Mesothelial cell of epicardium (in vitro differentiated cells): ENCODE measurements around the gene TIMM8A. TPM values are rescaled to one million over a fixed set of nuclear protein-coding genes. Genes with fewer than 3 reads are reported as not detected.

Experiments used
- DNase-seq, 2 experiments: peaks; one replicate each; pipeline ENCODE4 v3.0.0; 2021; ENCODE audit warnings: low spot score in 2 of 2; ENCODE audit not compliant: unreplicated experiment in 2 of 2
- H3K27ac Mint-ChIP-seq: 2 replicates; pipeline ENCODE4 v1.8.0; 2021; ENCODE audit warnings: mixed read lengths
- H3K27me3 Mint-ChIP-seq: 2 replicates; pipeline ENCODE4 v1.8.0; 2021; ENCODE audit warnings: low read depth, mixed read lengths
- H3K36me3 Mint-ChIP-seq: 2 replicates; pipeline ENCODE4 v1.8.0; 2021; ENCODE audit warnings: mixed read lengths
- H3K4me1 Mint-ChIP-seq: 2 replicates; pipeline ENCODE4 v1.8.0; 2021; ENCODE audit warnings: mixed read lengths
- H3K4me3 Mint-ChIP-seq: 2 replicates; pipeline ENCODE4 v1.8.0; 2021; ENCODE audit warnings: mild to moderate bottlenecking, moderate library complexity, mixed read lengths
- H3K9me3 Mint-ChIP-seq: 2 replicates; pipeline ENCODE4 v1.8.0; 2021; ENCODE audit warnings: mixed read lengths
- total RNA-seq: library from RNA; stranded (reverse); gene quantifications from 3 replicates; pipeline ENCODE4 v1.2.1, GENCODE V29; 2021
- TF ChIP-seq, protein P1 (sequence below): fragments of 200-600 bp; sonication (generic); IDR thresholded peaks from one replicate; pipeline ENCODE4 v1.5.0; 2021; ENCODE audit warnings: antibody characterized with exemption; ENCODE audit not compliant: unreplicated experiment

Gene TIMM8A
- total RNA-seq, 1 donor from 2014 or later, result 12.2 TPM

DNA sequence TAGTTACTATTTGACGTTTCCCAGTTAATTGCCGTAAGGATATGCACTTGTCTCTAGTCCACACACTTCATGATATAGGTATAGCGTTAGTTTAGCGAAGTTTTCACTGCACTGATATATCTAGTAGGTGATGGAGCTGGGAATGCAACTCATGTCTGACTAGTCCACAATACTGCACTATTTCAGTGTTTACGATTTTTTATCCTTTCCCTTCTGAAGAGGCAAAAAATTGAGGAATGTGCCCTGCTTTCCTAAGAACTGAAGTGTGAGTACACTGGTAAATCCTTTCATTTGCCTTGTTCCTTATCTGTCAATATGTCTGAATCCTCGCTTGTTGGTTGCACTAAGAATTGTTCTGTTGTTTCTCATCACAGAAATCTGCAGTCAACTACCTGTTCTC, 43.3 kb upstream of the TIMM8A start:
- TF ChIP-seq, protein P1, sequence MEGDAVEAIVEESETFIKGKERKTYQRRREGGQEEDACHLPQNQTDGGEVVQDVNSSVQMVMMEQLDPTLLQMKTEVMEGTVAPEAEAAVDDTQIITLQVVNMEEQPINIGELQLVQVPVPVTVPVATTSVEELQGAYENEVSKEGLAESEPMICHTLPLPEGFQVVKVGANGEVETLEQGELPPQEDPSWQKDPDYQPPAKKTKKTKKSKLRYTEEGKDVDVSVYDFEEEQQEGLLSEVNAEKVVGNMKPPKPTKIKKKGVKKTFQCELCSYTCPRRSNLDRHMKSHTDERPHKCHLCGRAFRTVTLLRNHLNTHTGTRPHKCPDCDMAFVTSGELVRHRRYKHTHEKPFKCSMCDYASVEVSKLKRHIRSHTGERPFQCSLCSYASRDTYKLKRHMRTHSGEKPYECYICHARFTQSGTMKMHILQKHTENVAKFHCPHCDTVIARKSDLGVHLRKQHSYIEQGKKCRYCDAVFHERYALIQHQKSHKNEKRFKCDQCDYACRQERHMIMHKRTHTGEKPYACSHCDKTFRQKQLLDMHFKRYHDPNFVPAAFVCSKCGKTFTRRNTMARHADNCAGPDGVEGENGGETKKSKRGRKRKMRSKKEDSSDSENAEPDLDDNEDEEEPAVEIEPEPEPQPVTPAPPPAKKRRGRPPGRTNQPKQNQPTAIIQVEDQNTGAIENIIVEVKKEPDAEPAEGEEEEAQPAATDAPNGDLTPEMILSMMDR, result no peak
- peak overlapping the region; percentile 94 for H3K4me3 Mint-ChIP-seq
- DNase-seq, result no peak
- no peaks in the 10 kb centered on the region for H3K9me3 Mint-ChIP-seq
- peaks cover 13% of the 10 kb centered on the region for H3K4me1 Mint-ChIP-seq
- H3K27me3 Mint-ChIP-seq, result no peaks in the 10 kb centered on the region
- H3K27ac Mint-ChIP-seq, result peak overlapping the region; percentile 93
- peaks cover 6% of the 10 kb centered on the region for H3K36me3 Mint-ChIP-seq

DNA sequence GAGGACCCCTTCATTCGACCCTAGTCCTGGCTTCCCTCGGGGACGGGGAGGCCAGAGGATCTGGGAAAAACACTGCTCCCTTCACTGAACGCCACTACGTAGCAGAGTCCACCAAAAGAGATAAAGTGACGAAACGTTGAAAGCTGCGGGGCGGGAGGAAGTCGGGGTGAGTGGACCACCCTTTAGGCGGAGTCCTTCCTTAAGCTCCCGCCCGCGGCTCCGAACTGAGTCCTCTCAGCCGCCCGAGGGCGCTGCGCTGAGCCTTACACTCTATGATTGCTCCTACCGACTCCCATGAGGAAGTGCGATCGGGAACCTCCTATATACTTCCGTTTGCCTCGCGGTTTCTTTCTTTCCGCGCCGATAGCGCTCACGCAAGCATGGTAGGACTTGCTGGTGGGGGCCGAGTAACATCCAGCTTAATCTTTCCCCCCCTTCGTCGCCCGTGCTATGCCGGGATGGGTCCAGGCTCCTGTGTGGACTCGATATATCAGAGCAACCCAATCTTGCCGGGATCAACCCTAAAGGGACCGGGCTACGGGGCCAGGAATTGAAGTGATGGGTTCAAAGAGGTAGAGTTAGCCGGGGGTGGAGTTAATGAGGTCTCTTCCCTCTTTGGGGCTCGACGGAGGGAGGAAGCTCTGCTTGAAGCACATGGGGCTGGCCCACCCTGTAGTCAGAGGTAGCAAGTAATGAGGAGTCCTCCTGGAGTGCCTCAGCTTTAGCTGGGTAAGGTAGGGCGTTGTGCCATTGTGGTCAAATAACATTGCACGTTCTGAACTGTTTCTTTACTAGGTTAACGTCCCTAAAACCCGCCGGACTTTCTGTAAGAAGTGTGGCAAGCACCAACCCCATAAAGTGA, 42.4 kb upstream of the TIMM8A start, which contains the start of gene RPL36A:
Gene RPL36A, plus strand, starts transcription at position 348 of the 862 bp plus-strand sequence. Its CDS starts 33 bp downstream, at position 381.
- peak; percentile 59 to 77 for DNase-seq
- TF ChIP-seq, protein P1, result peak; percentile 34
- Mint-ChIP-seq H3K27me3 (no peaks in the 10 kb centered on the region), H3K36me3 (peaks cover 6% of the 10 kb centered on the region), H3K27ac (peak within 1 kb of the TSS; percentile 93), H3K9me3 (no peaks in the 10 kb centered on the region), H3K4me3 (peak within 1 kb of the TSS; percentile 94), H3K4me1 (peaks cover 13% of the 10 kb centered on the region)

DNA sequence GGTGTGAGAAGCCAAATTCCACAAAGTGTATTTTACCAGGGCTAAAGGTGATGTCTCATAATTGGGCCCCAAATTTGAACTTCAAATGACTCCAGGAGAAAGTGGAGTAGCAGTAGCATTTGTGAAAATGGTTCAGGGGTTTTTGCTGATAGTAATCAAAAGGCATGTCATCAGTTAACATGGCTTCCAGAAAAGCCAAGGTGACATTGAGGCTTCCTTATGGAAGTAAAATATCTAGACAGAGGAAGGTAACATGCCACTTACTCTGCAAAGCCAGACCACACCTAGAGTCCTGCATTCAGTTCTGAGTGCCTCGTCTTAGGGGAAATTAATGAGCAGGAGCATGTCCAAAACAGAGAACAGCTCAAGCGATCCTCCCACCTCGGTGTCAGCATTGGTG, 40.1 kb upstream of the TIMM8A start:
- Mint-ChIP-seq H3K9me3 (no peaks in the 10 kb centered on the region), H3K4me1 (peaks cover 10% of the 10 kb centered on the region), H3K4me3 (no peak overlapping the region), H3K27ac (no peak overlapping the region), H3K36me3 (peaks cover 4% of the 10 kb centered on the region), H3K27me3 (no peaks in the 10 kb centered on the region)
- no peak for DNase-seq
- TF ChIP-seq, protein P1, result no peak

DNA sequence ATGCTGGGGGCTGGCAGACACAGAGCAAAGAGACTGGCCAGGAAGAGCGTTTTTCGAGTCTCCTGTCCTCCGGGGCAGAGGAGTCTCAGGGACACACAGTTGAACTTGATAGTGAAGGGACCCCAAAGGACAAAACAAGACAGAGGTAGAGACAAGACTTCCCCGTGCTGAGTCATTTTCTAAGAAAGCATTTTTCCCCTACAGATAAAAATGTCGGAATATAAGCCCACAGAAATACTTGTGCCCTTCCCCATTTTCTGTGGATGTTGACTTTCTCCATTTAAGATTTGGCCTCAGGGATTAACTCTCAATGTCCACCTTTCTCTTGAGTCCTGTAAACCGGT, 38.0 kb upstream of the TIMM8A start:
- H3K27me3 Mint-ChIP-seq, result no peaks in the 10 kb centered on the region
- DNase-seq, result no peak
- peaks cover 3% of the 10 kb centered on the region for H3K4me1 Mint-ChIP-seq
- TF ChIP-seq, protein P1, result no peak
- no peaks in the 10 kb centered on the region for H3K36me3 Mint-ChIP-seq
- no peak overlapping the region for H3K27ac Mint-ChIP-seq
- no peak overlapping the region for H3K4me3 Mint-ChIP-seq
- peaks cover 6% of the 10 kb centered on the region for H3K9me3 Mint-ChIP-seq

DNA sequence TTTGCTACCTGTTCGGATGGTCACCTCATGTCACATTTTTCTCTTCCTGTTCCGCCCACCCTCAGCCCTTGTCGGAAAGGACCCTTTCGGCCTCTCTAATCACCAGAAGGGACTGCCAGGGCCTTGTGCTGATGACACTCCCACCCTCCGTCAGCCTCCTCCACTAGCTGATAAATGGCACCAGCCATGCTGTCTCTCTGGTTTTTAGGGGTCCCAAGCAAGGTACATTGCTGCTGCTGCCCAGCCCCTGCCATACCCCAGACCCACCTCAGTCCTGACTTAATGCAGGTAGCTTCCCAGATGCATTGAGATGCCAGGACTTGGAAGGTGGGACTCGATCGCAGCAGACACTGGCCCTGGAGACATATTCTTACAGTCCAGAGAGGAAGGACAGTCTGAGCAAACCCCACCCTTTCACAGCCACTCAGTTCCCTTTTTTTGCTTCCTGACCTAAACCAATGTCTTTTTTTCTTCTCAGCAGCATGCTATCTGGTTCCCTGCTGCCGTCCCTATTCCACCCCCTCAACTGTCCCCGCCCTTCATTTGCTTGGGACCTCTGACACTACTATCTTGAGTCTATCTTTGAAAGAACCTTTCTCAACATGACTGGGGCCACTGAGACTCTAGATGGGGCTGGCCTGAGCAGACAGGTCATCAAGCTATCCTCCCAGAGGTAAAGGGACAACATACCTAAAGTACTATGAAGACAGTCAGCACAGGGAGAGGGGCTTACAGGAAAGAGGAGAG, 37.4 kb upstream of the TIMM8A start, which contains the start of gene BTK:
Gene BTK, minus strand, starts transcription at position 397 of the 747 bp plus-strand sequence. CDS start 10,907 bp downstream, outside the sequence.
- Mint-ChIP-seq H3K4me3 (no peak within 1 kb of the TSS), H3K36me3 (no peaks in the 10 kb centered on the region), H3K4me1 (peaks cover 3% of the 10 kb centered on the region), H3K27ac (no peak within 1 kb of the TSS), H3K9me3 (peaks cover 10% of the 10 kb centered on the region), H3K27me3 (no peaks in the 10 kb centered on the region)
- no peak for DNase-seq
- TF ChIP-seq, protein P1, result no peak
